UCSD-AML1 (cell line): ENCODE measurements around the gene CMTR1.

Experiments used
- DNase-seq: peaks from one replicate; lab custom pipeline; 2025; ENCODE audit not compliant: unreplicated experiment; lab: John Stamatoyannopoulos, UW

The CMTR1 gene

DNA sequence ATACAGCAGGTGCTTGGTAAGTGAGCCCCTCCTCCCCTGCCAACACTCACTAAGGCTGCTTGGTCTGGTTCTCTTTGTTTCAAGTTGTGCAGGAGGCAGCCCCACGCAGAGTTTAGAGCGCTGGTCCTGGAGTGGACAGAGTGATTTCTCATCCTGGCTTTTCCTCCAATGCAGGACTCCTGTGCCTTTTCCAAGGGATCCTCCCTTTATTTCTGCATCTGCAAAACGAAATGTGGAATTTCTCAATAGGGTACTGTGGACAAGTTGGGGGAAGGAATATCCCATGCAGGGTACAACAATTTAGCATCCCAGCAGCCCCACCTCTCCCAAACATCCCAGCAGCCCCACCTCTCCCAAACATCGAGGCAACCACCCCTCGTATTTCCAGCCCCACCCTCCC is 97.3 kb downstream of the CMTR1 start:
- DNase-seq, result no peak

DNA sequence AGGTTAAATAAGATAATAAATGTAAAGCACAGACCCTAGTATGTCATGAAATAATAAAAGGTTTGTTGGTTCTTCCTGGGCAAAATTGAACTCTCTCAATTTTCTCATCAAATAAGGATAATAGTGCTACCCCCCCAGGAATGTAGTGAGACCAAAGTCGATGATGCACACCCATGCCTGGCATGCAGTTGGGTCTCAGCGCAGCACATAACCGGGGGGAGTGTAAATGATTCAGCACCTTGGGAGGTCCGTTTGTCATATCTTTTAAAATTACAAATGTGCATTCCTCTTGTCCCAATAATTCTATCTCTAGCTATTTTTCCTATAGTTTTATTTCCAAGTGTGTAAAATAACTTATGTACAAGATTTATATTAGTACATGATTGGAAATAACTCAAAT is 98.0 kb downstream of the CMTR1 start:
- no peak for DNase-seq
